HG03354 (cell line): Measurements from ENCODE around the gene PTBP1.
A peak's percentile ranks its signal among the peaks of the same experiment; 100 is the strongest.

Experiments
- ATAC-seq: cut with Tn5 transposase; IDR thresholded peaks from one replicate; pipeline ENCODE4 v1.9.1; 2021; ENCODE audit warnings: mild to moderate bottlenecking; ENCODE audit not compliant: unreplicated experiment, poor library complexity, severe bottlenecking

PTBP1 gene

DNA sequence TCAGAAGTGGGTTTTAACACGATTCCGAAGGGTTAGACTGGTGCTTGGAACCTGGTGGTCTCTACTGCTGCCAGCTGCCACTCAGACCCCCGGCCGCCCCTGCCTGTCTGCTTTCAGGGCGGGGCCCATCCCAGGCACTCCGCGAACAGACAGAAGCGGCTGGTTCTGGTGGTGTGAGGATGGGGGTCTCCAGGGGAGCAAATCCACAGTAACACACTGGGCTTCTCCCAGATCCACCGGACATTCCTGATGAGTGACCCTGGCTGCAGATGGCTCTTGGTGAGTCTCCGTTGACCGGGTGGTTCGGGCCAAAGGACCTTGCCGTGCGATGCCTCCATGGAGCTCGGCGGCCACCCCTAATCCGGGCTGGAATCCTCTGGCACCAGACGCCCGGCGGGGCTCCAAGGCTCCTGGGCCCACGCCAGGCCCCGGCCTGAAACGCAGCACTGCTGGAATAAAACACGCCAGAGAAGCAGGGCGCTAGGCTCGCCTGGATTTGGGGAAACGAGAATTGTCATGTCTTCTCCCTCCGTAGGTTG is 2.1 kb upstream of the PTBP1 start:
- ATAC-seq: no peak

DNA sequence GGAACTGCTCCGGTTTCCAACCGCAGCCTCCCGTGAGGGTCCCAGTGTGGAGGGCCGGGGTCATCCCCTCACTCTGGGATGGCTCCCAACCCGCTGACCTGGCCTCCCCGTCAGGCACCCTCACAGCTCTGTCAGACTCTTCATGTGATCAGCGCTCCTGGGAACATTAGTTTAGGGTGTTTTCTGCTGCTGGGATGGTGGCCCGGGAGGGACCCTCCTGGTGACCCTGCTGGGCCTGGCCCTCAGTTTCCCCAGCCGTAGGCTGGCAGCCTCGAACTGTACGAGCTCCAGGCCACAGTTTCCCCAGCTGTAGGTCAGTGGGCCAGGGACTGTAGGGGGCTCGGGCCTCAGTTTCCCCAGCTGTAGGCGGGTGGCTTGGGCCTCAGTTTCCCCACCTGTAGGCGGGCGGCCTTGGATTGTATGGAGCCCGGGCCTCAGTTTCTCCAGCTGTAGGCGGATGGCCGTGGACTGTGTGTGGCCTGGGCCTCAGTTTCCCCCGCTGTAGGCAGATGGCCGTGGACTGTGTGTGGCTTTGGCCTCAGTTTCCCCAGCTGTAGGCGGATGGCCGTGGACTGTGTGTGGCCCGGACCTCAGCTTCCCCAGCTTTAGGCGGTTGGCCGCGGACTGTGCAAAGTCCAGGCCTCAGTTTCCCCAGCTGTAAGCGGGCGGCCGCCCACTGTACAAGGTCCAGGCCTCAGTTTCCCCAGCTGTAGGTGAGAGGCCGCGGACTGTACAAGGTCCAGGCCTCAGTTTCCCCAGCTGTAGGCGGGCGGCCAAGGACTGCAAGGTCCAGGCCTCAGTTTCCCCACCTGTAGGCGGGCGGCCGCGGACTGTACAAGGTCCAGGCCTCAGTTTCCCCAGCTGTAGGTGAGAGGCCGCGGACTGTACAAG is 1.3 kb upstream of the PTBP1 start:
- ATAC-seq: no peak

DNA sequence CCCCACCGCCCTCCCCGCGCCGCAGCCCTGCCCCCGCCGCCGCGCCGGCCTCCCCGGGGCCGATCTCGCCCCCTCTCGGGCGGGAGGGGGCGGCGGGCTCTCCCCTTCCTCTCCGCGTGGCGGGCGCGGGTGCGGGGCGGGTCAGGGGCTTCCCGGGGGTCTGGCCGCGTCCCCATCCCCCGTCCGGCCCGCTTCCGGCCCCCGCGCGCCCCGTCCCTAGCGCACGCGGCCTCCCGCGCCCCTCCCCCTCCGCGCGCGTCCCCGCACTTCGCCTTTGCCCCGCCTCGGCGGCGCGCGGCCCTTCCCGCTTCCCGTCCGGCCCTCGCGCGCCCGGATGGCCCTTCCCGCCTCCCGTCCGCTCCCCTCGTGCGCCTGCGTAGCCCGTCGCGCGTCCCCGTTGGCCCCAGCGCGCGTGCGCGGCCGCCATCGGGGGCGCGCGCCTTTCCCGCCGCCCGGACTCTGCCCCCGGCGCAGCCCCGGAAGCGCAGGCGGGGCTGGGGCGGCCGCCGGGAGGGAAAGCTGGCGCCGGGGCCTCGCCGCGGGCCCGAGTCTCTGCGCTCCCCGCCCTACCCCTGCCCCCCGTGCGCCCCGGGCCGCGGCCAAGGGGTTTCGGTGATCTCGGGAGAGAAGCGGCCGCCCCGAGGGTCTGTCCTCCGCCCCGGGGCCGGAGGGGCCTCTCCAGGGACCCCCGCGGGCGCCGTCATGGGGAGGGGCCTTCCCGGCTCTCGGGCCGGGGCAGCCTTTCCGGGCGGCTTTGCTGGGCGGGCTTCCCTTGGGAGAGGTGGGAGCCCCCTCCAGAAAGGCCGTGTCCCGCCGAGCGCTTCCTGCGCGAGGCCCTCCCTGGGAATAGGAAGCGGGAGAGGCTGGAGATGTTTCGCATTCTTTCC is 519 bp downstream of the PTBP1 start:
- peak; percentile 43 for ATAC-seq

DNA sequence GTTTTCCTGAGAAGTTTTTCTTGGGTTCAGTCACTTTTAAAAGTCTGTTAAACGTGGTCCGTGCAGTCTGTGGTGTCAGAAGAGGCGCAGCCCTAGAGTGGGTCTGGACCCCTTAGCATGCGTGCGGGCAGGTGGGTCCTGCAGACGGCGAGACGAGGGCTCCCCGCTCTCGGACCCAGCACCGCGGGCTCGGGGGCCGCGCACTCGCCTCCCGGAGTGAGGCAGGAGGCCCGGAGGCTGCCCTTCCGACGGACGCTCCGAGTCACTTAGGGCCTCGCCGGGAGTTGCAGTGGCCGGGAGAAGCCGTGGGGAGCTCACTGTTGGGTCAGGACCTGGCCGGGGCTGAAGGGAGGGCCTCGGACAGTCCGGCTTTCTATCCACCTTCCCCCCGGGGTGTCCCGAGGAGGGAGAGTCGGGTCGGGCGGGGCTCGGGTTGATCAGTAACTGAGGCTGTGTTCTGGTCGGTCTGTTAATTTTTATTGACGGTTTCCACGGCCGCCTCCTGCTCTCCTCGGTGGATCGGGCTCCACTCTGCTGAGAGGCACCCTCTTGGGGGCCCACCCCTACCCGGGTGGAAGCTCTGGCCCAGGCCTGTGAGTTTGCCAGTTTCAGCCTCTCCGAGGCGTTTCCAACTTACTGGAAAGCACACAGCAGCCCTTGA is 1.3 kb downstream of the PTBP1 start:
- no peak for ATAC-seq

DNA sequence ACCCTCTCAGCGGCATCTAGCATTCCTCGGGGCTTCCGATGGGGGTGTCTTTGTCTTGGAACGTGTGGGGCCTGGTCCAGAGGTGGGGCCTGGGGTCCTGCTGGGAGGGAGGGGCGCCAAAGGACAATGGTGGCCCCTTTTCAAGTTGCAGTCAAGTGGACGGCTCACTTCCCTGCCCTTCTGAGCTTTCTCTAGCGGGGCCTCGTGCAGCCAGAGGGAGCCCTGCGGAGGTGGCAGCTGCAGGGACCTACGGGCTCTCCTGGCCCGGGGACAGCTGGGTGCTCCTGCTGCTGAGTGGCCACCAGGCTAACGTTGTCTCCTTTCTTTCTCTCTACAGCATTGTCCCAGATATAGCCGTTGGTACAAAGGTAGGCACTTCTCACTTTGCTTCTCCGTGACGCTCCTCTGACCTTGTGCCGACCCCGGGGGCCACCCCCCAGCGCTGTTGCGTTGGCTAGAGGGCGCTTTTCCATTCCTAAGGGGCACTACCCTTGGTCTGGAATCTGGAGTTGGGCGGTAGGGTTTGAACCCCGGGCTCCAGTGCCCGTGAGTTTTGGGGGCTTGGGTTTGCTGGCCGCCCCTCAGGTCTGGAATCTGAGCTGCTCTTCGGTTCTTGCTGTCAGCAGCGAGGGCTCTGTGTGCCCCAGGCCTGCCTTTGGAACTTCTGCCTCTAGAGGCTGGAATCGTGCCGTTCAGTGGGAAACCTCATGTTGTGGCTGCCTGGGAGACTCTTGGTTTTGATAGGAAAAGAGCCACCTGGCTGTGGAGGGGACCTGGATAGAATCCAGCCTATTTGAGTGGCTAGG is 2.0 kb downstream of the PTBP1 start:
- ATAC-seq: no peak

DNA sequence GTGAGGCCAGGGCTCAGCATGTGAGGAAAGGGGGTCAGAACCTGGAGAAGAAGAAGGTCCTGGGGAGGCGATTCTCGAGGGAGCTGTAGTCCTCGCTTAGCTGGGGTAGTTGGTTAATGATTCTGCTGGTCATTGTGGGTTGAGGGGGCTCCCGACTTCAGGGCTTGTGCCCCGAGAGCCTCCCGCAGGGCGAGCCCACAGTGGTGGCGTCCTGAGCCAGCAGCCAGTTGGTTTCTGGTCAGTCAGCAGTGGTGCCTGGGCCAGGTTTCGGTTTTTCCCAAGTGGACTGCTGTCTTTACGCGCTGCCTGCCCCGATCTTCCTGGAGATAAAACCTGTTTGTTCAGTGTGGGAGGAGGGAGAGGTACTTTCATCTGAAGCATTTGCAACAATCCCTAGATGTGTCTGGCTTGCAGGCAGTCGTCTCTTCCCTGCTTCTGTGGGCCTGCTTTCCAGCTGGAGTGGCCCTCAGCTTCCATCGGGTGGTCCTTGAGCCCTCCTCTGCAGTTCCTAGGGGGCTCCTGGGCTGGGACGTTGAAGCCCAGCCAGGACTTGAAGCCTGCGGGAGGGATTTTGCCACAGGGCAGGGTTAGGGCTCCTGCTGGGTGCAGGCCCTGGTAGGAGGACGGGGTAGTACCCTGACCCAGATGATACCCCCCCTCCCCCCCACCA is 3.2 kb downstream of the PTBP1 start:
- ATAC-seq: no peak

DNA sequence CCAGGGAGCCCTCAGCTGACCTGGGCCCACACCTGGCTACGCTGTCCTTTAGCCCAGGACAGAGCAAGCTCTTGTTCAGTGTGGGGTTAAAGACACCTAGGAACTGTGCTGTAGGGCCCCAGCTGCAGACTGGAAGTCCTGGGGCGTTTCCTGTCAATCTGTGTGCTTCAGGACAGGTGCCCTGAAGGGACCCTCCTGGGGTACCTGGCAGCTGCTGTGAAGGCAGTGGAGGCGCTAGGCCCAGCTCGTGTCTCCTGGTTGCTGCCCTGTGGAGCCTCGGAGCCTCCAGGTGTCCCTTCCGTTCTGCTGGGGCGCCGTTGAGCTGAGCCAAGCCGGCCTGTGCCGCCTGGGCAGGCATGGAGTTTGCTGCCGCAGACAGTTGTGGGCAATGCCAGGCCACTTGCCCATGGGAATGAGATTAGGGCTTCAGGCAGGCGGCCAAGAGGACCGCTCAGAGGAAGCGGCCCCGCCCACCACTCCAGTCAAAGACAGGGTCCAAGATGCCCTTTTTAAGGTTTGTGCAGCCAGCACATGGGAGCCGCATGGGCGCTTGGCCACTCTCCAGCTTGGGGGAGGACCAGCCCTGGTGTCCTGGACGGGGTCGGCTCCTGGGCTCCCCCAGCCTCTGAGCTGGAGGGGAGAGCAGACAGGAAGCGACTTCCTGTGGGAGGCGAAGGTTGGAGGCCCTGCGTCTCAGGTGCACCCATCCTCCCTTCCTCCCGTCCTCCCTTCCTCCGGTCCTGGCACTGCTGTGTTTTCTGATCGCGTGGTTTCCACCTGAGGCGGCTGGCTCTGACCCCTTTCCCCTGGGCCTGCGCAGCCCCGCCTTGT is 4.0 kb downstream of the PTBP1 start:
- no peak for ATAC-seq

DNA sequence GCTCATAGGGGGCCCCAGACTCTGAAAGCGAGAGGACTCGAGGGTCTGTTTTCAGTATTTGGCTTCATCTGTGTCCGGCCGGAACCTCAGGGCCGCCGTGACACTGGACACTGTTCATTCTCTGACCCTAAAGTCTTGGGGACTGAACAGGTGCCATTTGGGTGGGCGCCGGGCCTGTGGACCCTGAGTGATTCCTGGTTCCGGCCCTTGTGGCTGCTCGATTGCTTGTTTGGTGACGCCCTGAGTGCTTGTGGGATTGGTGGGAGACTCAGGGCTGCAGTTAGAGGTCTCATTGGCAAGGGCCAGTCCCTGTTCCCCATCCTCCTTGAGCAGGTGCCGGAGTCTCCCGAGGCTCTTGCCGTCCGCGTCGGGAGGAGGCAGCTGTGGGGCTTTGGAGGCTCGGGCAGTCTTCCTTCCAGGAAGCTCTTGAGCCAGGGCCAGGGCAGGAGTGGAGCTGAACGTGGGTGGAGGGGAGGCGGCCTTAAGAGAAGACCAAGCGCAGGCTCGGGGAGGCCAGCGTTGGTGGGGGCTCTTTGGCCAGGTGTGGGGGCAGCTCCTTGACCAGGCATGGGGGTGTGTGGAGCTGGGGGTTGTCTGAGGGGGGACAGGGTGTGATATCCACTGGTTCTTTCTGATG is 4.7 kb downstream of the PTBP1 start:
- ATAC-seq: no peak

DNA sequence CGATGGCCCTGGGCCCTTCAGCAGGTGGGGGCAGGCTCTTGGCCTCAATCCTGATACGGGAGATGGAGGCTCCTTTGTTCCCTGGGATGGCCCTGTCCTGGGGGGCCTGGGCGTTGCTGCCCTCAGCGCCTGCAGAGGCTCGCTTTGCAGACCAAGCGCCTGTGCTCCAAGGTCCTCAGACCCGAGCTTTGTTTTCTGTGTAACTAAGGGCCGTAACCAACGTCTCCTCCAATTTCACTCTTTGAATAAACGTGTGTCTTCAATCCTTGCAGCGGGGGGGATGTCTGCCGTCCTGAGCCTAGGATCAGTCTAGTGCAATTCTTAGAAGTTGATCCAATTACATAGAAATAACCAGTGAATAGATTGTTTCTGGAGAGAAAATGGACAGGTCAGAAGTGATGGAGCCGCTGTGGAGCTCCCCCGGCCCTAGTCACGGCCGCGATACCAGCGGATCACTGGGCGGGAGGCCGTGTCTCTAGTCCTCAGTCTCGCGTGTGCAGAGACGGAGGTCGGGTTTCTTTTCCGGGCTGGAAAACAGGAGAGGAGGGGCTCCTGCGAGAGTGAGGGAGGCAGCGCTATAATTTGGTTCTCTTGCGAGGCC is 5.3 kb downstream of the PTBP1 start:
- no peak for ATAC-seq

DNA sequence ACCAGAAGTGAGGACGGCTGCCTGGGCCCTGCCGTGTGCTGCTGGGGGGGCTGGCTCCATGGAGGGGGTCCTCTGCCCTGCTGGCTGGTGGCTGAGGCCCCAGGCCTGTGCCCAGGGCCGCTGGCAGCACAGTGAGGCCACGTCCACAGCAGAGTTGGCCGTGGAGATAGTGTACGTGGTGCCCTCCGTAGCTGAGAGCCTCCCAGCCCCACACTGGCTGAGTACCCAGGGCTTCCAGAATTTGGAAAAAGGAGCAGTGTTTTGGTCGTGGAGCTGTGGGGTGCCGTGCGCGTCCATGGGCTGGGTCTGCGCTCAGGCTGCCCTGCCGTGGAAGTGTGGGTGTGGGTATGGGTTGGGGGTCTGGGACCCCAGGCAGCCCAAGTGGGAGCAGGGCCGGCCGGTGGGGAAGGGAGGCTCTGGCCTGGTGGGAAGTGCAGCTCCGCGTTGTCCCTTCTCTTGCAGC is 5.9 kb downstream of the PTBP1 start:
- ATAC-seq: no peak

DNA sequence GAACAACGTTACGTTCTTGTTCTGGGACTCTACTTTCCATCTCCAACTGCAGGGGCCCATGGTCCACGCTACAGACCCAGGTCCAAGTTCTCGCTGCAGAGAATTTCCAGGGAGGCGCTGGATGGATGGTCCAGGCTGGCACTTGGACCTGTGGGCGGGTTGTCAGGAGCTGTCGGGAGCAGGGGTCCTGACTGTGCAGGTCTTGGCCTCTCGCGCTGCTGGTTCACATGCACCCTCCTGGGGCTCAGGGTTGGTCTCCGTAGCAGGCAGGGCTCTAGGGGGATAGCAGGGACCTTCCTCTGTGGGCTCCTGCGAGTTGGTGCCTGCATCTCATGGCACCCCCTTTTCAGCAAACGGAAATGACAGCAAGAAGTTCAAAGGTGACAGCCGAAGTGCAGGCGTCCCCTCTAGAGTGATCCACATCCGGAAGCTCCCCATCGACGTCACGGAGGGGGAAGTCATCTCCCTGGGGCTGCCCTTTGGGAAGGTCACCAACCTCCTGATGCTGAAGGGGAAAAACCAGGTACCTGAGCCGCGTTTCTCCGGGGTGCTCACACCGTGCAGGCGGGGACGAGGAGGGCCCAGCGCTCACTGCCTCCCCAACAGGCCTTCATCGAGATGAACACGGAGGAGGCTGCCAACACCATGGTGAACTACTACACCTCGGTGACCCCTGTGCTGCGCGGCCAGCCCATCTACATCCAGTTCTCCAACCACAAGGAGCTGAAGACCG is 6.6 kb downstream of the PTBP1 start:
- no peak for ATAC-seq

DNA sequence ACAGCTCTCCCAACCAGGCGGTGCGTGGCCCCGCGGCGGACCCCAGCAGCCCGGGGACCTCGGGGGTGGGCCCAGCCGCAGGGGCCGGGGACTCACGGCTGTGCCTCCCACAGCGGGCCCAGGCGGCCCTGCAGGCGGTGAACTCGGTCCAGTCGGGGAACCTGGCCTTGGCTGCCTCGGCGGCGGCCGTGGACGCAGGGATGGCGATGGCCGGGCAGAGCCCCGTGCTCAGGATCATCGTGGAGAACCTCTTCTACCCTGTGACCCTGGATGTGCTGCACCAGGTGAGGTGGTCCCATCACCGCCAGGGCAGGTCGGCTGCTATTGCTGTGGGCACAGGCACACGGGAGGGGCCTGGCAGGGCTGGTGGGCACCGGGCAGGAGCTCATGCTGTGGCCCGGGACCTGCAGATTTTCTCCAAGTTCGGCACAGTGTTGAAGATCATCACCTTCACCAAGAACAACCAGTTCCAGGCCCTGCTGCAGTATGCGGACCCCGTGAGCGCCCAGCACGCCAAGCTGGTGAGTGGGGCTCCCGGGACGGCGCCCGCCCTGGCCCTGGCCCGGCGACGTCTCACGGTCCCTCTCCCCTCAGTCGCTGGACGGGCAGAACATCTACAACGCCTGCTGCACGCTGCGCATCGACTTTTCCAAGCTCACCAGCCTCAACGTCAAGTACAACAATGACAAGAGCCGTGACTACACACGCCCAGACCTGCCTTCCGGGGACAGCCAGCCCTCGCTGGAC is 7.3 kb downstream of the PTBP1 start:
- no peak for ATAC-seq

DNA sequence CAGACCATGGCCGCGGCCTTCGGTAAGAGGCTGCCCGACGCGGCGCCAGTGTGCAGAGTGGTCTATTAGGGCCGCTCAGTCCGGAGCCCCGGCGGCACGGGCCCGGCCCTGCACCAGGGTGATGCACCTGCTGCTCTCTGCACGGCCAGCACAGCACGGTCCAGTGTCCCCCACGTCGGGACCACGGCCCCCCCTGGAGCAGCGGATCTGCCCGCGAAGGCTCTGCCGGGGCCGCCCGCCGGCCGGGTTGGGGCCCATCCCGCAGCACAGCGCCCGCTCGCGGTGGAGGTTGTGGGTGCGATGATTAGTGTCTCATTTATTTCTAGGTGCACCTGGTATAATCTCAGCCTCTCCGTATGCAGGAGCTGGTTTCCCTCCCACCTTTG is 7.9 kb downstream of the PTBP1 start:
- no peak for ATAC-seq

DNA sequence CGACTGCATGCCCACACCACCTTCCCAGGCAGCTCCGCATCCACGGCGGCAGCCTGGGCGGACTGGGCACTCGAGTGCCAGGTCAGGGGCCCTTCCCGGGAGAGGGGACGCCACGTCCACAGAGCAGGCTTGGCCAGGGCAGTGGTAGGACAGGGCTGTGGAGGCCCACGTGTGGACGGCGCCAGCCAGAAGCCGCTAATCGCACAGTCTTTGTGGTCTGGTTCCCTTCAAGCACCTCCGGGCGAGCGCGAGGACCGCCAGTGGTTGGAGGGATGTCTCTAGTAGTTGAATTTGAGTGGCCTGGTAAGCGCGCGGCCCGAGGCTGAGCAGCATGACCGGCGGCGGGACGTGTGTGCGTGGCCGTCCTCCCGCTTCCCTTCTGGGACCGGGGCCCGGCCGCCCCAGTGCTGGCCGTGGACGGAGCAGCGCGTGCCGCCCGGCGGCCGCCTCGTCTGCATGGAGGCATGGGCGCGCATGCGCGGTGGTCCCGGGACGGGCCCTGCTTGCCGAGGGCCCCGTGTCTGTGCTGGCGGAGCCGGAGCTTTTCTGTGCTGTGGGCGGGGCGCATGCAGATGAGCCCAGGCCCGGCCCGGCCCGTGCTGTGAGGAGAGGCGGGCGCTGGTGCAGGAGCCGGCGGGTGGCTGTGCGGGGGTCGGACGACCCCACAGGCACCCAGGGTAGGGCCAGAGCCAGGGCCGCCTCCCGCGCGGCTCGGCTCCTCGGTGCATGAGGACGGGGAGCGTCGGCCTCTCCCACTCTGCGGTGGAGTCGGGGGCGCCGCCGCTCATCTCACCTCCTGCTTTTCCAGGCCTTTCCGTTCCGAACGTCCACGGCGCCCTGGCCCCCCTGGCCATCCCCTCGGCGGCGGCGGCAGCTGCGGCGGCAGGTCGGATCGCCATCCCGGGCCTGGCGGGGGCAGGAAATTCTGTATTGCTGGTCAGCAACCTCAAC is 8.6 kb downstream of the PTBP1 start:
- ATAC-seq: no peak
